Duodenal mucosa (tissue), 2 donors: ENCODE results near the gene DBF4.
"Not testable (repeated sequence)": the region's sequence is repeated elsewhere in the genome, so short reads cannot be mapped to it uniquely, and the experiment has no call there.

ENCODE experiments used
- H3K27ac ChIP-seq: one replicate; pipeline ENCODE4 v1.7.0; 2013; ENCODE audit warnings: low read depth, low read length
- H3K27me3 ChIP-seq, 2 donors: one replicate each; pipeline ENCODE4 v1.7.0; 2013; ENCODE audit warnings: low read length in 2 of 2, control low read depth in 1 of 2; ENCODE audit not compliant: insufficient read depth in 2 of 2, control insufficient read depth in 1 of 2
- H3K36me3 ChIP-seq, 2 donors: one replicate each; pipeline ENCODE4 v1.7.0; 2013; ENCODE audit warnings: low read length in 2 of 2, control low read depth in 1 of 2; ENCODE audit not compliant: insufficient read depth in 2 of 2, control insufficient read depth in 1 of 2
- H3K4me1 ChIP-seq, 2 donors: one replicate each; pipeline ENCODE4 v1.7.0; 2013; ENCODE audit warnings: low read length in 2 of 2, control low read depth in 1 of 2; ENCODE audit not compliant: insufficient read depth in 2 of 2, control insufficient read depth in 1 of 2
- H3K4me3 ChIP-seq, 2 donors: one replicate each; pipeline ENCODE4 v1.7.0; 2013; ENCODE audit warnings: low read length in 2 of 2, low read depth in 1 of 2
- H3K9ac ChIP-seq, 2 donors: one replicate each; pipeline ENCODE4 v1.7.0; 2013; ENCODE audit warnings: low read length in 2 of 2, low read depth in 1 of 2
- H3K9me3 ChIP-seq, 2 donors: one replicate each; pipeline ENCODE4 v1.7.0; 2013; ENCODE audit warnings: low read length in 2 of 2, control low read depth in 1 of 2; ENCODE audit not compliant: control insufficient read depth in 1 of 2

DBF4 gene

GRCh38 chr7:87876040-87876868 is at the start of gene DBF4, which contains the start of gene SLC25A40:
DBF4 (plus strand) TSS chr7:87876493; CDS start chr7:87876733, 240 bp downstream.
SLC25A40 (minus strand) TSS chr7:87876360; CDS start chr7:87858727, 17,633 bp downstream.
- H3K27me3 ChIP-seq: no peaks in the 10 kb centered on the region
- peak within 1 kb of the TSS; percentile 89 to 90 for H3K4me3 ChIP-seq
- peak within 1 kb of the TSS; percentile 91 to 92 for H3K9ac ChIP-seq
- H3K27ac ChIP-seq: peak within 1 kb of the TSS; percentile 90
- H3K4me1 ChIP-seq: peaks cover 16 to 22% of the 10 kb centered on the region in 2 donors
- peaks cover under 1% of the 10 kb centered on the region in 2 donors for H3K9me3 ChIP-seq
- H3K36me3 ChIP-seq: peaks cover 2 to 4% of the 10 kb centered on the region in 2 donors

GRCh38 chr7:87828383-87828782 is 47.9 kb upstream of the DBF4 start:
- not testable (repeated sequence) for H3K9me3 ChIP-seq, H3K4me1 ChIP-seq, H3K27ac ChIP-seq, H3K4me3 ChIP-seq, H3K9ac ChIP-seq, H3K36me3 ChIP-seq, H3K27me3 ChIP-seq

DNA sequence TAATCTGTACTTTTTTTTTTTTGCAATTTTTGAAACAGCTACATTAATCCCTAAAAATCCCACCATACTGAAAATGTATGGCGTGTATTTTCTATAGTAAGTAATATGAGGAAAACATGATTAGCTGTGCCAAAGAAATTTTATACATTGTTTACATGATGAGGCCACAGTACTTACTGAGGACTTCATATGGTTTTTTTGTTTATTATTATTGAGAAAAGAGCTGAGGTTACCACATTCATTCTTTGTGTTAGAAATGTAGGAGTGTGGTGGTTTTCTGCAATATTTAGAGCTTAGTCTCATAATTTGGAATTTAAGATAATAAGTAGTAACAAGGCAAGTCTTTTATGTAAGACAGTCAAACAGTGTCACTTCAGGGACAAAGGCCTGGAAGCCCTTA is 45.2 kb upstream of the DBF4 start:
- Histone ChIP-seq H3K9ac (no peak overlapping the region), H3K27ac (no peak overlapping the region), H3K9me3 (peaks cover 0 to 3% of the 10 kb centered on the region in 2 donors), H3K4me1 (no peaks in the 10 kb centered on the region), H3K4me3 (no peak overlapping the region), H3K27me3 (no peaks in the 10 kb centered on the region), H3K36me3 (peaks cover 0 to 6% of the 10 kb centered on the region in 2 donors)

DNA sequence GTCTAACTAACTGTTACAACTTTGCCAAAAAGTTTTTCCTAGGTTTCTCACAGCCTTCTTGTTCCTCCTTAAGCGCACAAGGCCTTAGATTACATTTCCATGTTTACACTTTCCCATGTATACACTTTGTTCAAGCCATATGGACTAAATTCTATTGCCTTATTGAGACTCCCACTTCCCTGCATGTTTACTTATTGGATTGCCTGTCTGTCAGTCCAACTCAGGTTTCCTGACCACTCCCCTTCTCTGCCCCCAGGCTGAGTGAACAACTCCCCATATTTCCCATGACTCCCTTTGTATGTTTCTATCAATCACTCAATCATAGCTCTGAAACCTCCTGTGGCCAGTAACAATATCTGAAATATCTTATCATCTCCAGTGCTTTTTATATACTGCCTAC is 43.2 kb upstream of the DBF4 start:
- peaks cover 0 to 3% of the 10 kb centered on the region in 2 donors for H3K9me3 ChIP-seq
- no peak overlapping the region for H3K27ac ChIP-seq
- no peaks in the 10 kb centered on the region for H3K4me1 ChIP-seq
- peaks cover 0 to 6% of the 10 kb centered on the region in 2 donors for H3K36me3 ChIP-seq
- H3K4me3 ChIP-seq: no peak overlapping the region
- H3K27me3 ChIP-seq: no peaks in the 10 kb centered on the region
- no peak overlapping the region for H3K9ac ChIP-seq

GRCh38 chr7:87837597-87837996 is 38.7 kb upstream of the DBF4 start:
- H3K36me3 ChIP-seq: no peaks in the 10 kb centered on the region
- H3K27me3 ChIP-seq: no peaks in the 10 kb centered on the region
- H3K4me1 ChIP-seq: no peaks in the 10 kb centered on the region
- H3K4me3 ChIP-seq: no peak overlapping the region
- H3K27ac ChIP-seq: no peak overlapping the region
- no peak overlapping the region for H3K9ac ChIP-seq
- H3K9me3 ChIP-seq: no peaks in the 10 kb centered on the region

DNA sequence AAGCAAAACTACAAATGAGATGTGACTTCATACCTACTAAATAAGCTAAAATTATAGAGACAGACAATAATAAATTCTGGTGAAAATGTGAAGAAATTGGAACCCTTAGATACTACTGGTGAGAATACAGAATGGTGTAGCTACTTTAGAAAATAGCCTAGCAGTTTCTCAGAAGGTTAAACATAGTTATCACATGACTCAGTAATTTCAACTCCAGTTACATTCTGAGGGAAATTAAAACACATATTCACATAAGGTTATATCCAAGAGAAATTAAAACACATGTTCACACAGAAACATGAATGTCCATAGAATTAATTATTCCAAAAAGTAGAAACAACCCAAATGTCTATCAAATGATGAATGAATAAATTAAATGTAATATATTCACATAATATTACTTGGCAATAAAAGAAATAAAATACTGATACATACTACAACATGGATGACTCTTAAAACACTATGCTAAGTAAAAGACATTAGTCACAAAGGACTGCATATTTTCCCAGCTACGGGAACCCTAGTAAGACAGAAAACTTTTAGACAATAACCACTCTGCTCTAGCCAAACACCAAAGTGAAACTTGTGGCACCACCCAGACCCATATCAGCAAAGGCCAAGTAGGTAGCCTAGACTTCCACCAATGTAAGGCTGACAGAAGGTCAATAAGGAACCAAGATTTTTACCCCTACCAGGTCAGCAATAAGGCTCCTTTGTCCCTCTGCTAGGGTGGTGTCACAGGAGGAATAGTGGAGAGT is 25.3 kb upstream of the DBF4 start:
- H3K9ac ChIP-seq: no peak overlapping the region
- no peak overlapping the region for H3K4me3 ChIP-seq
- no peaks in the 10 kb centered on the region for H3K9me3 ChIP-seq
- no peaks in the 10 kb centered on the region for H3K4me1 ChIP-seq
- no peak overlapping the region for H3K27ac ChIP-seq
- no peaks in the 10 kb centered on the region for H3K27me3 ChIP-seq
- H3K36me3 ChIP-seq: peaks cover 6 to 11% of the 10 kb centered on the region in 2 donors

DNA sequence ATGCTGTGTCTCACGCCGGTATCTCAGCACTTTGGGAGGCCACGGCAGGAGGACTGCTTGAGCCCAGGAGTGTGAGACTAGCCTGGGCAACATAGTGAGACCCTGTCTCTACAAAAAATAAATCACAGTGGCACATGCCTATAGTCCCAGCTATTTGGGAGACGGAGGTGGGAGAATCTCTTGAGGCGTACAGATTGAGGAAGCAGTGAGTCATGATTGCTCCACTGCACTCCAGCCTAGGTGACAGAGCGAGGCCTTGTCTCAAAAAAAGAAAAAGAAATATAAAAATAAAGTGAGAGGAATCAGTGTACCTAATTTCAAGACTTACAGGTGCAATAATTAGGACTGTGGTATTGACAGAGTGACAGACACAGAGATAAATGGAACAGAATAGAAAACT is 24.0 kb upstream of the DBF4 start:
- H3K9ac ChIP-seq: no peak overlapping the region
- no peaks in the 10 kb centered on the region for H3K4me1 ChIP-seq
- no peak overlapping the region for H3K27ac ChIP-seq
- peaks cover 6 to 13% of the 10 kb centered on the region in 2 donors for H3K36me3 ChIP-seq
- no peaks in the 10 kb centered on the region for H3K9me3 ChIP-seq
- H3K27me3 ChIP-seq: no peaks in the 10 kb centered on the region
- no peak overlapping the region for H3K4me3 ChIP-seq

DNA sequence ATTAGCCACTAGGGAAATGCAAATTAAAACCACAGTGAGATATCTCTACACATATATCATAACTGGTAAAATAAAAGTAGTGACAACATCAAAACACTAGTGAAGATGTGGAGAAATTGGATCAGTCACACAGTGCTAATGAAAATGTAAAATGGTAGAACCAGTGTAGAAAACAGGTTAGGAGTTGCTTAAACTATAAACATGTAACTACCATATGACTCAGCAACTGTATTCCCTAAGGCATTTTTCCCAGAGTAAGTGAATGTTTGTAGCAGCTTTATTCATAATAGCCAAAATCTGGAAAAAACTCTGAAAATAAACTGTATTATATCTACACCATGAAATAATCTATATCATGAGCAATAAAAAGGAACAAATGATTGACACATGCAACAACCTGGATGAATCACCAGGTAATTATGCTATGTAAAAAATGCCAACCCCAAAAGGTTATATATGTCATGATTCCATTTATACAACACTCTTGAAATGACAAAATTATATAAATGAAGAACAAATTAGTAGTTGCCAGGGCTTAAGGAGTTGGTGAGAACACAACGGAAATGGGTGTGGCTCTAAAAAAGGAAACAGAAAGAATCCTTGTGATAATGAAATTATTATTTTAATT is 22.9 kb upstream of the DBF4 start:
- H3K27ac ChIP-seq: no peak overlapping the region
- no peaks in the 10 kb centered on the region for H3K4me1 ChIP-seq
- no peaks in the 10 kb centered on the region for H3K9me3 ChIP-seq
- no peak overlapping the region for H3K9ac ChIP-seq
- no peaks in the 10 kb centered on the region for H3K27me3 ChIP-seq
- H3K36me3 ChIP-seq: peaks cover 6 to 23% of the 10 kb centered on the region in 2 donors
- H3K4me3 ChIP-seq: no peak overlapping the region

- Histone ChIP-seq H3K9me3 (no peaks in the 10 kb centered on the region), H3K27ac (no peak overlapping the region), H3K4me3 (no peak overlapping the region), H3K36me3 (peaks cover 0 to 21% of the 10 kb centered on the region in 2 donors), H3K27me3 (no peaks in the 10 kb centered on the region), H3K9ac (no peak overlapping the region), H3K4me1 (no peaks in the 10 kb centered on the region)
Observed at GRCh38 chr7:87858417-87859100, 17.7 kb upstream of the DBF4 start.
